SU-DHL-6 (cell line): ENCODE measurements around the gene ZNF416.

ENCODE experiments used
- H2AFZ ChIP-seq: fragments of 200-600 bp; sonication (generic); 2 replicates; pipeline ENCODE4 v1.6.1; 2014; ENCODE audit warnings: low read depth, mild to moderate bottlenecking, moderate library complexity, mixed read lengths, antibody characterized with exemption, low read length; ENCODE audit not compliant: severe bottlenecking
- H3F3A ChIP-seq: fragments of 200-600 bp; shearing (Covaris generic); 2 replicates; pipeline ENCODE4 v1.6.0; 2016; ENCODE audit warnings: antibody characterized with exemption, mild to moderate bottlenecking; ENCODE audit not compliant: insufficient read depth
- H3K27ac ChIP-seq: fragments of 200-600 bp; sonication (generic); 2 replicates; pipeline ENCODE4 v1.5.1; 2016; ENCODE audit warnings: low read depth, mild to moderate bottlenecking, low read length, moderate library complexity, mixed read lengths
- H3K27me3 ChIP-seq: fragments of 200-600 bp; sonication (generic), shearing (Covaris generic); 2 replicates; pipeline ENCODE4 v1.6.0; 2014; ENCODE audit warnings: mild to moderate bottlenecking, low read length
- H3K36me3 ChIP-seq: fragments of 200-600 bp; sonication (generic); 2 replicates; pipeline ENCODE4 v1.6.1; 2014; ENCODE audit warnings: mild to moderate bottlenecking, low read length, mixed read lengths
- H3K4me2 ChIP-seq: fragments of 300-600, 200-600 bp; shearing (Covaris generic), sonication (generic); 2 replicates; pipeline ENCODE4 v1.6.0; 2014; ENCODE audit warnings: low read length, low read depth, mild to moderate bottlenecking; ENCODE audit not compliant: poor library complexity, severe bottlenecking
- H3K4me3 ChIP-seq: fragments of 200-600 bp; sonication (generic); 2 replicates; pipeline ENCODE4 v1.5.1; 2014; ENCODE audit warnings: antibody characterized with exemption, low read length, mild to moderate bottlenecking, mixed read lengths; ENCODE audit not compliant: insufficient read depth, poor library complexity, severe bottlenecking
- H3K79me2 ChIP-seq: fragments of 200-600 bp; sonication (generic); 2 replicates; pipeline ENCODE4 v1.6.1; 2014; ENCODE audit warnings: mild to moderate bottlenecking, low read length, moderate library complexity; ENCODE audit not compliant: insufficient read depth
- H3K9ac ChIP-seq: fragments of 200-600 bp; sonication (generic); 2 replicates; pipeline ENCODE4 v1.7.0; 2014; ENCODE audit warnings: mild to moderate bottlenecking, low read length
- H3K9me2 ChIP-seq: fragments of 200-600 bp; sonication (generic); replicated peaks from 2 replicates; pipeline ENCODE4 v1.6.1; 2014; ENCODE audit warnings: low read length; ENCODE audit not compliant: insufficient read depth
- H3K9me3 ChIP-seq: fragments of 200-600 bp; sonication (generic); 2 replicates; pipeline ENCODE4 v1.6.1; 2014; ENCODE audit warnings: low read length, mixed read lengths; ENCODE audit not compliant: insufficient read depth
- H4K20me1 ChIP-seq: fragments of 200-600 bp; sonication (generic); 2 replicates; pipeline ENCODE4 v1.6.1; 2014; ENCODE audit warnings: low read depth, mild to moderate bottlenecking, antibody characterized with exemption, low read length, moderate library complexity, mixed read lengths
- EZH2phosphoT487 ChIP-seq: fragments of 200-600 bp; sonication (generic), shearing (Covaris generic); conservative IDR thresholded peaks from 2 replicates; pipeline ENCODE4 v1.6.1; 2018; ENCODE audit warnings: mild to moderate bottlenecking, antibody characterized with exemption, low read length, moderate library complexity, mixed read lengths
- TF ChIP-seq, protein P1 (sequence below): fragments of 200-600 bp; sonication (generic); IDR thresholded peaks from one replicate; pipeline ENCODE4 v1.5.1; 2017; ENCODE audit warnings: antibody characterized with exemption, mild to moderate bottlenecking, low read length, moderate library complexity; ENCODE audit not compliant: insufficient read depth, poor library complexity, severe bottlenecking

The ZNF416 gene

GRCh38 chr19:57583521-57584416 is 5.1 kb upstream of the ZNF416 start, which contains the start of gene ZIK1:
Gene ZIK1 (plus strand): TSS chr19:57584145. CDS start chr19:57584357, 212 bp downstream.
- H3K9ac ChIP-seq: no peak within 1 kb of the TSS
- no peak within 1 kb of the TSS for H3K27ac ChIP-seq
- no peaks in the 10 kb centered on the region for H3K27me3 ChIP-seq
- no peaks in the 10 kb centered on the region for H3K9me2 ChIP-seq
- no peaks in the 10 kb centered on the region for H3K36me3 ChIP-seq
- peaks cover 5% of the 10 kb centered on the region; the same call in 1 of the 2 replicates for H3K9me3 ChIP-seq
- no peaks in the 10 kb centered on the region for H3K79me2 ChIP-seq
- H4K20me1 ChIP-seq: no peaks in the 10 kb centered on the region
- TF ChIP-seq, protein P1, sequence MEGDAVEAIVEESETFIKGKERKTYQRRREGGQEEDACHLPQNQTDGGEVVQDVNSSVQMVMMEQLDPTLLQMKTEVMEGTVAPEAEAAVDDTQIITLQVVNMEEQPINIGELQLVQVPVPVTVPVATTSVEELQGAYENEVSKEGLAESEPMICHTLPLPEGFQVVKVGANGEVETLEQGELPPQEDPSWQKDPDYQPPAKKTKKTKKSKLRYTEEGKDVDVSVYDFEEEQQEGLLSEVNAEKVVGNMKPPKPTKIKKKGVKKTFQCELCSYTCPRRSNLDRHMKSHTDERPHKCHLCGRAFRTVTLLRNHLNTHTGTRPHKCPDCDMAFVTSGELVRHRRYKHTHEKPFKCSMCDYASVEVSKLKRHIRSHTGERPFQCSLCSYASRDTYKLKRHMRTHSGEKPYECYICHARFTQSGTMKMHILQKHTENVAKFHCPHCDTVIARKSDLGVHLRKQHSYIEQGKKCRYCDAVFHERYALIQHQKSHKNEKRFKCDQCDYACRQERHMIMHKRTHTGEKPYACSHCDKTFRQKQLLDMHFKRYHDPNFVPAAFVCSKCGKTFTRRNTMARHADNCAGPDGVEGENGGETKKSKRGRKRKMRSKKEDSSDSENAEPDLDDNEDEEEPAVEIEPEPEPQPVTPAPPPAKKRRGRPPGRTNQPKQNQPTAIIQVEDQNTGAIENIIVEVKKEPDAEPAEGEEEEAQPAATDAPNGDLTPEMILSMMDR: no peak
- H2AFZ ChIP-seq: no peak within 1 kb of the TSS
- no peak within 1 kb of the TSS for H3K4me2 ChIP-seq
- H3K4me3 ChIP-seq: no peak within 1 kb of the TSS
- no peaks in the 10 kb centered on the region for H3F3A ChIP-seq

DNA sequence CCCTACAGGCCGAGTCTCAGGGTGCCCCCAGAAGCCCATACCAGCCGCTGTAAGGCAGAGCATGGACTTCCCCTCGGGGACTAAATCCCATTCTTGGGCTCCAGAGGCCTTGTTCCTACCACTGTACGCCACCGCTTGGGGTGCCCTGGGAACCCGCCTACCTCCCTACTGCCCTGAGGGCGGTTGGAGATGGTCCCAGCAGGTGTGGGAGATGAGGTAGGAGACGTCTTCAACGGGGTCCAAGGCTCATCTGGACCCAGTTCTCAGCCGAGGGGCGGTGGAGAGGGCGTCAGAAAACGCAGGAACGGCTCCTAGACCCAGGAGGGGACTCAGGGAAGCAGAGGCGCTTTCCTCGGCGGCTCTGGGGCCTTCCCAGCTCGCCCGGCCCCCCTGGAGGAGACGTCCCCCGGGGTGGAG is 4.4 kb upstream of the ZNF416 start:
- no peak overlapping the region for H2AFZ ChIP-seq

DNA sequence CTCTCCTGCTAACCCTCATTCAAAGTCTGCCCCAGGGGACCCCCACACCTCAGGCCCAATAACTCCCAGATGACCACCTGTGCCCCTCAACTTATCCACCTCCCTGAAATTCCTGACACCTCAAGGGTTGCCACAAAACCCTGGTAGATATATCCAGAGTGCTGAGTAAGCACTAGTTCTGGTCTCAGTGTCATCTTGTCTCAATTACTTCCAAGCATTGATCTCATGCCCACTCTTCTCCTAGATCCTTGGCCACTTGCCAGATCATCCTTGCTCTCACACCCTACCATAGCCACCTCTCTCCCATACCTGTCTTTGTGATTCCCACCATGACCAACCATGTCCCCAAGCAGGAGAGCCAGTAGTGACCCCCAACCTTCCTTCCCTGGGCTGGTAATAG is 2.0 kb downstream of the ZNF416 start:
- H3K4me3 ChIP-seq: no peak overlapping the region
- H3F3A ChIP-seq: no peaks in the 10 kb centered on the region
- no peaks in the 10 kb centered on the region for H3K27me3 ChIP-seq
- peaks cover 39% of the 10 kb centered on the region; the same call in 1 of the 2 replicates for H3K9me3 ChIP-seq
- no peak overlapping the region for H3K9ac ChIP-seq
- no peak overlapping the region for H3K4me2 ChIP-seq
- H2AFZ ChIP-seq: no peak overlapping the region
- no peaks in the 10 kb centered on the region for H3K9me2 ChIP-seq
- no peaks in the 10 kb centered on the region for H4K20me1 ChIP-seq
- no peak for TF ChIP-seq EZH2phosphoT487
- TF ChIP-seq, protein P1: no peak
- peaks cover 42% of the 10 kb centered on the region for H3K36me3 ChIP-seq
- H3K27ac ChIP-seq: no peak overlapping the region
- H3K79me2 ChIP-seq: no peaks in the 10 kb centered on the region; the same call in 1 of the 2 replicates

More for the DNA sequence above, 4.4 kb upstream of the ZNF416 start:
- no peaks in the 10 kb centered on the region for H3K79me2 ChIP-seq
- H3K4me2 ChIP-seq: no peak overlapping the region
- no peak overlapping the region for H3K27ac ChIP-seq
- H3K9me2 ChIP-seq: no peaks in the 10 kb centered on the region
- H3K36me3 ChIP-seq: no peaks in the 10 kb centered on the region
- H3K9ac ChIP-seq: no peak overlapping the region
- TF ChIP-seq, protein P1: no peak
- TF ChIP-seq EZH2phosphoT487: no peak
- H3K27me3 ChIP-seq: no peaks in the 10 kb centered on the region
- peaks cover 5% of the 10 kb centered on the region; the same call in 1 of the 2 replicates for H3K9me3 ChIP-seq
- no peaks in the 10 kb centered on the region for H3F3A ChIP-seq
- H4K20me1 ChIP-seq: no peaks in the 10 kb centered on the region
- no peak overlapping the region for H3K4me3 ChIP-seq
